Neural crest cell (in vitro differentiated cells): ENCODE results near the gene SCFD1. TPM values are rescaled to one million over a fixed set of nuclear protein-coding genes. Genes with fewer than 3 reads are reported as not detected.

Experiments used
- DNase-seq: peaks from one replicate; pipeline ENCODE4 v3.0.0; 2021; ENCODE audit warnings: low read depth, mixed read lengths, low spot score
- H3K27ac Mint-ChIP-seq: one replicate; pipeline ENCODE4 v1.8.0; 2021; ENCODE audit warnings: mild to moderate bottlenecking, mixed read lengths; ENCODE audit not compliant: unreplicated experiment
- H3K27me3 Mint-ChIP-seq: 2 replicates; pipeline ENCODE4 v1.8.0; 2021; ENCODE audit warnings: low read depth, mild to moderate bottlenecking, mixed read lengths
- H3K36me3 Mint-ChIP-seq: 2 replicates; pipeline ENCODE4 v1.8.0; 2021; ENCODE audit warnings: low read depth, mild to moderate bottlenecking, mixed read lengths
- H3K4me1 Mint-ChIP-seq: 2 replicates; pipeline ENCODE4 v1.8.0; 2021; ENCODE audit warnings: mixed read lengths
- H3K4me3 Mint-ChIP-seq: one replicate; pipeline ENCODE4 v1.8.0; 2021; ENCODE audit warnings: mild to moderate bottlenecking, mixed read lengths
- H3K9me3 Mint-ChIP-seq: 2 replicates; pipeline ENCODE4 v1.8.0; 2021; ENCODE audit warnings: mixed read lengths
- total RNA-seq: library from RNA; stranded (reverse); gene quantifications from 2 replicates; pipeline ENCODE4 v1.2.1, GENCODE V29; 2021
- TF ChIP-seq, protein P1 (sequence below): fragments of 200-600 bp; sonication (generic); conservative IDR thresholded peaks from 2 replicates; pipeline ENCODE4 v1.5.0; 2021; ENCODE audit warnings: antibody characterized with exemption, mild to moderate bottlenecking

SCFD1 gene
- total RNA-seq, 1 donor from 2014 or later: 63.4 TPM

DNA sequence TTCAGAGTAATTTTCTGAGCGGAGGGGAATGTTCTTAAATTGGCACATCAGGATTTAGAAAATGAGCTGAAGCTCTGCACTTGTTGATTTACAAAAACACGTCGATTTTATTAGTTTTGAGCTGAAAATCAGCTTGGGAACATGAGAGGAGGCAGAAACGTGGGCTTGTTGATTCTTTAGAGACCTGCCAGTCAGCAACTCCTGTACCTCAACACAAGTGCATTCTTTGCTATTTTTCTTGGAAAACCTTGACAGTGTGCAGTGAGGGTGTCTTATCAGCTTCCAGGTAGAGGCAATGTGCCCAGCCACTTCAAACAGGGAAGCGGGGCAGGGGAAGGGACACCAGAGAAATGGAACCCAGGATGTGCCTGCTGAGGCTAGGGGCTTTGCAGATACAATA is 149.5 kb downstream of the SCFD1 start:
- peaks cover 16% of the 10 kb centered on the region for H3K27me3 Mint-ChIP-seq
- no peaks in the 10 kb centered on the region for H3K36me3 Mint-ChIP-seq
- H3K4me1 Mint-ChIP-seq: peaks cover 5% of the 10 kb centered on the region
- peaks cover 3% of the 10 kb centered on the region for H3K9me3 Mint-ChIP-seq
- TF ChIP-seq, protein P1, sequence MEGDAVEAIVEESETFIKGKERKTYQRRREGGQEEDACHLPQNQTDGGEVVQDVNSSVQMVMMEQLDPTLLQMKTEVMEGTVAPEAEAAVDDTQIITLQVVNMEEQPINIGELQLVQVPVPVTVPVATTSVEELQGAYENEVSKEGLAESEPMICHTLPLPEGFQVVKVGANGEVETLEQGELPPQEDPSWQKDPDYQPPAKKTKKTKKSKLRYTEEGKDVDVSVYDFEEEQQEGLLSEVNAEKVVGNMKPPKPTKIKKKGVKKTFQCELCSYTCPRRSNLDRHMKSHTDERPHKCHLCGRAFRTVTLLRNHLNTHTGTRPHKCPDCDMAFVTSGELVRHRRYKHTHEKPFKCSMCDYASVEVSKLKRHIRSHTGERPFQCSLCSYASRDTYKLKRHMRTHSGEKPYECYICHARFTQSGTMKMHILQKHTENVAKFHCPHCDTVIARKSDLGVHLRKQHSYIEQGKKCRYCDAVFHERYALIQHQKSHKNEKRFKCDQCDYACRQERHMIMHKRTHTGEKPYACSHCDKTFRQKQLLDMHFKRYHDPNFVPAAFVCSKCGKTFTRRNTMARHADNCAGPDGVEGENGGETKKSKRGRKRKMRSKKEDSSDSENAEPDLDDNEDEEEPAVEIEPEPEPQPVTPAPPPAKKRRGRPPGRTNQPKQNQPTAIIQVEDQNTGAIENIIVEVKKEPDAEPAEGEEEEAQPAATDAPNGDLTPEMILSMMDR: no peak
- no peak overlapping the region for H3K4me3 Mint-ChIP-seq
- no peak overlapping the region for H3K27ac Mint-ChIP-seq
- no peak for DNase-seq

DNA sequence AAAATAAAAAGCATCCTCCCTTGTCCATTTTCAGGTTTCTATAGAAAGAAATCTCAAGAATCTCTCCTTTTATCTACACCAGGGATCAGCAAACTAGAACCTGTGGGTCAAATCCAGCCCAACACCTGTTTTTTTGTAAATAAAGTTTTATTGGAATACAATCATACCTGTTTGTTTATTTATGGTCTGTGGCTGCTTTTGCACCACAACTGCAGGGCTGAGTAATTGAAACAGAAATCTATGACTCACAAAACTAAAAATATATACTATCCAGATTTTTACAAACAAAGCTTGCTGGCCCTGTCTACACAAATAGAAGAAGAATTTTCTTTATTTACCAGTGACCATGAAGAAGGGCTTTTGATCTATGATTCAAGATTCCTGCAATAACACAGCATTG is 157.1 kb downstream of the SCFD1 start:
- no peak overlapping the region for H3K4me3 Mint-ChIP-seq
- H3K27me3 Mint-ChIP-seq: no peaks in the 10 kb centered on the region
- TF ChIP-seq, protein P1: no peak
- H3K27ac Mint-ChIP-seq: no peak overlapping the region
- no peaks in the 10 kb centered on the region for H3K36me3 Mint-ChIP-seq
- no peaks in the 10 kb centered on the region for H3K9me3 Mint-ChIP-seq
- H3K4me1 Mint-ChIP-seq: no peaks in the 10 kb centered on the region
- DNase-seq: no peak

Other genes with a start within 250 kb of the SCFD1 start
- gene G2E3, start 63.2 kb upstream of the SCFD1 start, total RNA-seq: 46.5 and 47.3 TPM in 2 replicates